Activated CD4-positive, alpha-beta memory T cell treated with anti-CD3 and anti-CD28 coated beads for 36 hours (primary cell): ENCODE data around the gene HSBP1L1. TPM values are rescaled to one million over a fixed set of nuclear protein-coding genes. Genes with fewer than 3 reads are reported as not detected.

Experiments
- CTCF ChIA-PET: fragments of 350-600 bp; sonication (Branson Sonifier 250); formaldehyde crosslinking; loops from one replicate; lab custom pipeline; 2021; ENCODE audit warnings: antibody characterized with exemption, inconsistent platforms; lab: Charles Lee
- POLR2A ChIA-PET: fragments of 350-600 bp; sonication (Branson Sonifier 250); formaldehyde crosslinking; loops from one replicate; lab custom pipeline; 2021; ENCODE audit warnings: antibody characterized with exemption; lab: Charles Lee
- DNase-seq: peaks from one replicate; pipeline ENCODE4 v3.0.0-alpha.2; 2020
- H3K27ac Mint-ChIP-seq: one replicate; pipeline ENCODE4 v1.8.0; 2021; ENCODE audit warnings: mixed read lengths
- H3K27me3 Mint-ChIP-seq: one replicate; pipeline ENCODE4 v1.8.0; 2021; ENCODE audit warnings: mixed read lengths
- H3K36me3 Mint-ChIP-seq: one replicate; pipeline ENCODE4 v1.8.0; 2021; ENCODE audit warnings: mixed read lengths
- H3K4me1 Mint-ChIP-seq: one replicate; pipeline ENCODE4 v1.8.0; 2021; ENCODE audit warnings: low read depth, mixed read lengths
- H3K4me3 Mint-ChIP-seq: one replicate; pipeline ENCODE4 v1.8.0; 2021; ENCODE audit warnings: mild to moderate bottlenecking, mixed read lengths
- H3K9me3 Mint-ChIP-seq: one replicate; pipeline ENCODE4 v1.8.0; 2021; ENCODE audit warnings: mixed read lengths
- intact Hi-C: fragments of 100-400 bp; cut with micrococcal nuclease; formaldehyde crosslinking; loops from one replicate; pipeline ENCODE4 v1.15.1; 2023
- total RNA-seq, 2 experiments: library from RNA; stranded (reverse); gene quantifications; one replicate each; pipeline ENCODE4 v1.2.3, GENCODE V29; 2021

Gene HSBP1L1
- total RNA-seq, 2 experiments from 2014 or later, result 8.5 to 8.8 TPM

- Mint-ChIP-seq H3K9me3 (no peaks in the 10 kb centered on the region), H3K27ac (no peak overlapping the region), H3K4me1 (no peaks in the 10 kb centered on the region), H3K4me3 (no peak overlapping the region), H3K36me3 (peaks cover 29% of the 10 kb centered on the region), H3K27me3 (no peaks in the 10 kb centered on the region)
- intact Hi-C loops, result no loop called here
- POLR2A ChIA-PET, result interaction anchor here (0.9 kb wide), 1 partner anchor 16 kb away, joined by 3 read pairs; no protein-coding TSS in a partner anchor
- DNase-seq, result no peak
- CTCF ChIA-PET, result no interaction called here
Measured at GRCh38 chr18:79971986-79972385, 7.5 kb downstream of the HSBP1L1 start.

DNA sequence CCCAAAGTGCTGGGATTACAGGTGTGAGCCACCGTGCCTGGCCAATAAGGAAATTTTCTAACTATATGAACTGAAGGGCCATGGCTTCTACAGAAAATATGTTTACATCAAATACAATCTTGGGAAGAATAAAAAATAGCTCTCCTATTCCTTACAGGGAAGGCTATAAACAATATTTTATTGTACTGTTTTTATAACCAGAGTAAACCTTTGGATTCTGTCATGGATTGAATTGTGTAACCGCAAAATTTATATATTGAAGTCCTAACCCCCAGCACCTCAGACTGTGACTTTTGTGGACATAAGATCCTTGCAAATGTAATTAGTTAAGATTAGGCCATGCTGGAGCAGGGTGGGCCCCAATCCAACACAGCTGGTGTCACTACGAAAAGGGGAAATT, 8.3 kb downstream of the HSBP1L1 start:
- no peak for DNase-seq
- Mint-ChIP-seq H3K27ac (no peak overlapping the region), H3K4me1 (peaks cover under 1% of the 10 kb centered on the region), H3K27me3 (no peaks in the 10 kb centered on the region), H3K9me3 (no peaks in the 10 kb centered on the region), H3K4me3 (no peak overlapping the region), H3K36me3 (peaks cover 34% of the 10 kb centered on the region)
- ChIA-PET CTCF (no interaction called here), POLR2A (interaction anchor here (0.9 kb wide), 1 partner anchor 15 kb away, joined by 3 read pairs; no protein-coding TSS in a partner anchor)
- intact Hi-C loops, result no loop called here

DNA sequence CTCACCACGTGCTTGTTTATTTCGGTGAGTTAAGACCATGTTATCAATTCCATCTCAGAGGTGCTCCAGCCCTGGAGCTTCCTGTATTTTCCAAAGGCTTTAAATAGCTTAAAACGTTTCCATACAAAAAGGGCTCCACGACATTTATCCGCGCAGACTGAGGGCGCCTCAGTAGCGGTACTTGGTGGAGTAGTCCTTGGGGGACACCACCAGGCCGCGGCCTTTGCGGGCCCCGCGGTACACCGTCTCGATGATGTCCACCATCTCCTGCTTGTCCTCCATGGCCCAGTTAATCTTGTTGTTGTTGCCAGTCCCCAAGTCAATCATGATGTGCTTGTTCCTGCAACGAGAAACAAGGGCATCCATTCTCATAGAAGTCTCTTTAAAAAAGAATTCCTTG, 9.1 kb downstream of the HSBP1L1 start:
- ChIA-PET POLR2A (no interaction called here), CTCF (no interaction called here)
- H3K4me3 Mint-ChIP-seq, result no peak overlapping the region
- no peaks in the 10 kb centered on the region for H3K27me3 Mint-ChIP-seq
- intact Hi-C loops, result no loop called here
- H3K36me3 Mint-ChIP-seq, result peaks cover 37% of the 10 kb centered on the region
- no peak for DNase-seq
- H3K27ac Mint-ChIP-seq, result no peak overlapping the region
- no peaks in the 10 kb centered on the region for H3K9me3 Mint-ChIP-seq
- peaks cover 5% of the 10 kb centered on the region for H3K4me1 Mint-ChIP-seq

DNA sequence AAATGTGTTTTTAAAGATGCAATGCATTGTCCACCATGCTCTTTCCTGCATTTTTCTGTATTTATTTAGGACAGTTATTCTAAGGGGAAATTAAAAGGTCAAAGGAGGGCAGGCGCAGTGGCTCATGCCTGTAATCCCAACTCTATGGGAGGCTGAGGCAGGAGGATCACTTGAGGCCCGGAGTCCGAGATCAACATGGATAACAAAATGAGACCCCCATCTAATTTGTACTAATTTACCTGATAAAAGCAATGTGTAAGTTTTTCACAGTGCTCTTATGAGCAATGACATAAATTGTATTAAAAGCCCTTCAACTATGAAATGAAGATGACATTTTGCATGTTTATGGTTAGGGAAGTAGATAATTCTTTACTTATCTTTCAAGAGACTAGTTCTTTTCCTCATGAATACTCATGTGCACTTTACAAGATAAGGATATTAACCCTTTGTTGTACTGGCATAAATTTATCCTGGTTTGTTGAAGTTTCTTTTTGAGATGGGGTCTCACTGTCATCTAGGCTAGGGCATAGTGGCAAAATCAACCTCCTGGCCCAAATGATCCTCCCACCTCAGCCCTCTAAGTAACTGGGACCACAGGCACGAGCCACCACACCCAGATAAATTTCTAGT, 9.7 kb downstream of the HSBP1L1 start:
- POLR2A ChIA-PET, result no interaction called here

DNA sequence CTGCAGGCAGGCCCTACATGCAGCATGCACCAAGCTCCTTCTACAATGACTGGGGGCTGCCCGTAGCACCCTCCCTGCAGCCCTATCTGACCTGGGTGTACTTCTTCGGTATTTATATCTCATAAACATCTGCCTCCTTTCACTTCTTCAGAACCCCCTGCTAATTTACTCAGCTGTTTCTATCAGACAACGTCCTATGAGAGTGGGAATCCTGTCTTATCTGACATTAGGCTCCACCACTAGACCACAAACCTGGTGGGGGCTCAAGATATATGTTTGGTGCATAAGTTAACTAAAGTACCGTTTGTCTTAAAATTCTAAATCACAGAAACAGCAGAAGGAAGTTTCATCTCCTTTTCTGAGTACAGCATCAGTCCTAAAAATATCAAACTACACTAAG, 10.6 kb downstream of the HSBP1L1 start:
- ChIA-PET POLR2A (no interaction called here), CTCF (no interaction called here)
- intact Hi-C loops, result no loop called here
- Mint-ChIP-seq H3K4me3 (no peak overlapping the region), H3K27me3 (no peaks in the 10 kb centered on the region), H3K9me3 (no peaks in the 10 kb centered on the region), H3K4me1 (peaks cover 13% of the 10 kb centered on the region), H3K36me3 (peaks cover 41% of the 10 kb centered on the region), H3K27ac (no peak overlapping the region)
- DNase-seq, result no peak

More for the DNA sequence above, 9.7 kb downstream of the HSBP1L1 start:
- intact Hi-C loops, result no loop called here
- CTCF ChIA-PET, result no interaction called here
- Mint-ChIP-seq H3K36me3 (peaks cover 37% of the 10 kb centered on the region), H3K9me3 (no peaks in the 10 kb centered on the region), H3K4me3 (no peak overlapping the region), H3K27me3 (no peaks in the 10 kb centered on the region), H3K27ac (no peak overlapping the region), H3K4me1 (peaks cover 5% of the 10 kb centered on the region)
- no peak for DNase-seq

DNA sequence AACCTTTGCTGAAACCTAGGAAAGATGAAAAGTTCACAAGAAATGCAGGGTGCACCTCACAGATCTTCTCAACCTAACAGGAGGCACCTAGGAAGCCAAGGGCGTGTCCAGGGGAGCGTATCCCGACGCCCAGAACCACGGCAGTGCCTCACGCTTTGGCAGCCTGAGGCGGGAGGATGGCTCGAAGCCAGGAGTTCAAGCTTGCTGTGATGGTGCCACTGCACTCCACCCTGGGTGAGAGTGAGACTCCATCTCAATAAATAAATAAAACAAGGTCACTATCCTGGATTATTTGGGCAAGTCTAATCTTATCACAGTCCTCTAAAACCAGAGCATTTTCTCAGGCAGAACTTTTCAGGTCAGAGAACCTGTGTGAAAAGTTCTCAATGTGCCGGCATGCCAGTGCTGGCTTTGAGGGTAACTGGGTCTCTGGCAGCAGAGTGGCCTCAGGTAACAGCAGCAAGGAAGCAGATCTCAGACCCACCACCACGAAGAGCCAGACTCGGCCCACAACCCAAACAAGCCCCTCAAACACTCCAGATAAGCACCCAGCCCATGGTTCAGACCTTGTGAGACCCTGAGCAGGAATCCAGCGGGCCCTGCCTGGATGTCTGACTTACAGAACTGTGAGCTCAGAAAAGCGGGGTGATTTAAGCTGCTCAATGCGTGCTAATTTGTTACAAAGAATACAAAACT, 11.7 kb downstream of the HSBP1L1 start:
- H3K27me3 Mint-ChIP-seq, result no peaks in the 10 kb centered on the region
- ChIA-PET CTCF (no interaction called here), POLR2A (no interaction called here)
- peak overlapping the region; percentile 18 for H3K27ac Mint-ChIP-seq
- peaks cover 18% of the 10 kb centered on the region for H3K4me1 Mint-ChIP-seq
- H3K36me3 Mint-ChIP-seq, result peaks cover 41% of the 10 kb centered on the region
- H3K4me3 Mint-ChIP-seq, result no peak overlapping the region
- DNase-seq, result no peak
- intact Hi-C loops, result no loop called here
- H3K9me3 Mint-ChIP-seq, result no peaks in the 10 kb centered on the region

DNA sequence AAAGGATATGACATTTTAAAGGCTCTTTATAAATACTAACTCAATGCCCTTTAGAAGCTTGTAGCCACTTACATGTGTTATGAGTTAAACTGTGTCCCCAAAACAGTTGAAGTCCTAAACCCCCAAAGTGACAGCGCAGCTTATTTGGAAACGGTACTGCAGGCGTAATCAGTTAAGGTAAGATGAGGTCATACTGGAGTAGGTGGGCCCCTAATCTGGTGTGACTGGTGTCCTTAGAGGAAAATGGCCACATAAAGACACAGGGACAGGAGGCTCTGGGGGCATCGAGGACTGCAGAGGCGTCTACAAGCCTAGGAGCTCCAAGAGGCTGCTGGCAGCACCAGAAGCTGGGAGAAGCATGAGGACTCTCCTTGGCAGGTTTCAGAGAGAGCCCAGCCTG, 15.4 kb downstream of the HSBP1L1 start:
- no peak for DNase-seq
- no peaks in the 10 kb centered on the region for H3K27me3 Mint-ChIP-seq
- H3K36me3 Mint-ChIP-seq, result peaks cover 41% of the 10 kb centered on the region
- POLR2A ChIA-PET, result no interaction called here
- CTCF ChIA-PET, result no interaction called here
- no peak overlapping the region for H3K27ac Mint-ChIP-seq
- intact Hi-C loops, result no loop called here
- peaks cover 53% of the 10 kb centered on the region for H3K4me1 Mint-ChIP-seq
- no peak overlapping the region for H3K4me3 Mint-ChIP-seq
- no peaks in the 10 kb centered on the region for H3K9me3 Mint-ChIP-seq

GRCh38 chr18:79980585-79980984, 16.1 kb downstream of the HSBP1L1 start:
- intact Hi-C loops, result no loop called here
- H3K4me1 Mint-ChIP-seq, result peaks cover 60% of the 10 kb centered on the region
- DNase-seq, result no peak
- H3K36me3 Mint-ChIP-seq, result peaks cover 39% of the 10 kb centered on the region
- no peaks in the 10 kb centered on the region for H3K9me3 Mint-ChIP-seq
- ChIA-PET POLR2A (no interaction called here), CTCF (no interaction called here)
- H3K27me3 Mint-ChIP-seq, result no peaks in the 10 kb centered on the region
- no peak overlapping the region for H3K27ac Mint-ChIP-seq
- no peak overlapping the region for H3K4me3 Mint-ChIP-seq

GRCh38 chr18:79982736-79983135, 18.3 kb downstream of the HSBP1L1 start:
- ChIA-PET CTCF (no interaction called here), POLR2A (no interaction called here)
- no peak overlapping the region for H3K4me3 Mint-ChIP-seq
- H3K27me3 Mint-ChIP-seq, result no peaks in the 10 kb centered on the region
- peak; percentile 66 for DNase-seq
- peak overlapping the region; percentile 53 for H3K27ac Mint-ChIP-seq
- H3K36me3 Mint-ChIP-seq, result peaks cover 37% of the 10 kb centered on the region
- no peaks in the 10 kb centered on the region for H3K9me3 Mint-ChIP-seq
- intact Hi-C loops, result no loop called here
- peaks cover 70% of the 10 kb centered on the region for H3K4me1 Mint-ChIP-seq

GRCh38 chr18:79983253-79983652, 18.8 kb downstream of the HSBP1L1 start:
- H3K4me3 Mint-ChIP-seq, result no peak overlapping the region
- H3K9me3 Mint-ChIP-seq, result no peaks in the 10 kb centered on the region
- H3K27me3 Mint-ChIP-seq, result no peaks in the 10 kb centered on the region
- peak overlapping the region; percentile 53 for H3K27ac Mint-ChIP-seq
- intact Hi-C loops, result no loop called here
- POLR2A ChIA-PET, result no interaction called here
- H3K4me1 Mint-ChIP-seq, result peaks cover 65% of the 10 kb centered on the region
- CTCF ChIA-PET, result no interaction called here
- no peak for DNase-seq
- peaks cover 34% of the 10 kb centered on the region for H3K36me3 Mint-ChIP-seq

GRCh38 chr18:79983793-79984192, 19.4 kb downstream of the HSBP1L1 start:
- Mint-ChIP-seq H3K27me3 (no peaks in the 10 kb centered on the region), H3K4me3 (no peak overlapping the region), H3K4me1 (peaks cover 65% of the 10 kb centered on the region), H3K9me3 (no peaks in the 10 kb centered on the region), H3K27ac (no peak overlapping the region), H3K36me3 (peaks cover 34% of the 10 kb centered on the region)
- intact Hi-C loops, result no loop called here
- DNase-seq, result no peak
- ChIA-PET CTCF (interaction anchor here (1.5 kb wide), 1 partner anchor 176 kb away, joined by 8 read pairs; no protein-coding TSS in a partner anchor), POLR2A (no interaction called here)

- no peaks in the 10 kb centered on the region for H3K27me3 Mint-ChIP-seq
- CTCF ChIA-PET, result interaction anchor here (1.5 to 1.6 kb wide), 2 partner anchors 22 to 174 kb away, joined by 7 to 8 read pairs; no protein-coding TSS in a partner anchor
- DNase-seq, result no peak
- H3K9me3 Mint-ChIP-seq, result no peaks in the 10 kb centered on the region
- intact Hi-C loops, result no loop called here
- POLR2A ChIA-PET, result no interaction called here
- no peak overlapping the region for H3K4me3 Mint-ChIP-seq
- peaks cover 28% of the 10 kb centered on the region for H3K36me3 Mint-ChIP-seq
- H3K27ac Mint-ChIP-seq, result no peak overlapping the region
- H3K4me1 Mint-ChIP-seq, result peaks cover 57% of the 10 kb centered on the region
Measured at GRCh38 chr18:79985172-79985571, 20.7 kb downstream of the HSBP1L1 start.
